Brain microvascular endothelial cell (primary cell): ENCODE data around the gene SH3PXD2A.

Source experiments
- DNase-seq: peaks from one replicate; pipeline ENCODE4 v3.0.0-alpha.2; 2020
- H3K27ac ChIP-seq: fragments of 250-450 bp; sonication (Bioruptor Pico); 2 replicates; pipeline ENCODE4 v1.5.1; 2020; ENCODE audit warnings: mild to moderate bottlenecking, moderate library complexity
- H3K27me3 ChIP-seq: fragments of 250-450 bp; sonication (Bioruptor Pico); replicated peaks from 2 replicates; pipeline ENCODE4 v1.5.1; 2020; ENCODE audit warnings: mild to moderate bottlenecking
- H3K36me3 ChIP-seq: fragments of 250-450 bp; sonication (Bioruptor Pico); replicated peaks from 2 replicates; pipeline ENCODE4 v1.5.1; 2020; ENCODE audit warnings: mild to moderate bottlenecking
- H3K4me3 ChIP-seq: 2 replicates; pipeline ENCODE4 v1.5.1; 2011; ENCODE audit warnings: low read depth, mild to moderate bottlenecking, control low read depth, low read length, moderate library complexity
- in situ Hi-C: cut with HindIII; loops from 2 replicates; pipeline ENCODE4 v1.10.0; 2017; ENCODE audit warnings: low sequenced_read_pairs, low pct_ligation_motif_present
- TF ChIP-seq, protein P1 (sequence below): IDR thresholded peaks from 2 replicates; pipeline ENCODE4 v1.5.1; 2011; ENCODE audit warnings: low read depth, mild to moderate bottlenecking, moderate library complexity, low read length, control low read depth, inconsistent platforms; ENCODE audit errors: missing control alignments

Gene SH3PXD2A

DNA sequence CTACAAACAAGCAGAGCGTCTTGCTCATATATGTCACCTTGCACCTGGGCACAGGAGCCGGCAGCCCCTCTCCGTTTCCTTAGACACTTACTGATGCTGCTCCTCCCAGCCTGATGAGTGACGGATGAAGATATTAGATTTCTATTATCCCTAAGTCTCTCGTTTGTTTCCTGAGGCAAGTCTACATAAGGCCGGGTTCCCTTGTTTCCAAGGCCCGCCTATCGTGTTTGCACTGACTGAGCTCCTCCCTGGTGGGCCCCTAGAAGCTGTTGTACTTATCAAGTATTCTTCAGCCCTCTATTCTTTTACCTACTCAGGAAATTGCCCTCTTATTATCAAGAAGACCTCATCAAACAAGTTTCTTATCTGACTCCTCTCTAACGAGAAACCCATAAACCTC is 18.5 kb downstream of the SH3PXD2A start:
- Histone ChIP-seq H3K27ac (no peak overlapping the region), H3K27me3 (no peaks in the 10 kb centered on the region), H3K36me3 (no peaks in the 10 kb centered on the region), H3K4me3 (no peak overlapping the region)
- TF ChIP-seq, protein P1, sequence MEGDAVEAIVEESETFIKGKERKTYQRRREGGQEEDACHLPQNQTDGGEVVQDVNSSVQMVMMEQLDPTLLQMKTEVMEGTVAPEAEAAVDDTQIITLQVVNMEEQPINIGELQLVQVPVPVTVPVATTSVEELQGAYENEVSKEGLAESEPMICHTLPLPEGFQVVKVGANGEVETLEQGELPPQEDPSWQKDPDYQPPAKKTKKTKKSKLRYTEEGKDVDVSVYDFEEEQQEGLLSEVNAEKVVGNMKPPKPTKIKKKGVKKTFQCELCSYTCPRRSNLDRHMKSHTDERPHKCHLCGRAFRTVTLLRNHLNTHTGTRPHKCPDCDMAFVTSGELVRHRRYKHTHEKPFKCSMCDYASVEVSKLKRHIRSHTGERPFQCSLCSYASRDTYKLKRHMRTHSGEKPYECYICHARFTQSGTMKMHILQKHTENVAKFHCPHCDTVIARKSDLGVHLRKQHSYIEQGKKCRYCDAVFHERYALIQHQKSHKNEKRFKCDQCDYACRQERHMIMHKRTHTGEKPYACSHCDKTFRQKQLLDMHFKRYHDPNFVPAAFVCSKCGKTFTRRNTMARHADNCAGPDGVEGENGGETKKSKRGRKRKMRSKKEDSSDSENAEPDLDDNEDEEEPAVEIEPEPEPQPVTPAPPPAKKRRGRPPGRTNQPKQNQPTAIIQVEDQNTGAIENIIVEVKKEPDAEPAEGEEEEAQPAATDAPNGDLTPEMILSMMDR, result no peak
- in situ Hi-C loops, result no loop called here
- DNase-seq, result no peak

DNA sequence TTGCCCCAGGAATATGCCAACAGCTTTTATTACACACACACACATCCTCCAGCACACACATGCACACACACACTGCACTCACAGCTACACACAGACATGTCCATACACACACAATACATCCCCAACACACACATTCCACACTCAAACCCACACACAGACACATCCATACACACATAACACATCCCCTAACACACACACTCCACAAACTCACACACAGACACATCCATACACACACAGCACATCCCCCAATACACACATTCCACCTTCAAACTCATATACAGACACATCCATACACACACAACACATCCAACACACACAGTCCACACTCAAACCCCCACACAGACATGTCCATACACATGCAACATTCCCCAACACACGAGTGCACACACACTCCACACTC is 19.1 kb downstream of the SH3PXD2A start:
- H3K4me3 ChIP-seq, result no peak overlapping the region
- H3K27me3 ChIP-seq, result no peaks in the 10 kb centered on the region
- no peak for DNase-seq
- no peaks in the 10 kb centered on the region for H3K36me3 ChIP-seq
- in situ Hi-C loops, result no loop called here
- H3K27ac ChIP-seq, result no peak overlapping the region
- TF ChIP-seq, protein P1, result no peak

DNA sequence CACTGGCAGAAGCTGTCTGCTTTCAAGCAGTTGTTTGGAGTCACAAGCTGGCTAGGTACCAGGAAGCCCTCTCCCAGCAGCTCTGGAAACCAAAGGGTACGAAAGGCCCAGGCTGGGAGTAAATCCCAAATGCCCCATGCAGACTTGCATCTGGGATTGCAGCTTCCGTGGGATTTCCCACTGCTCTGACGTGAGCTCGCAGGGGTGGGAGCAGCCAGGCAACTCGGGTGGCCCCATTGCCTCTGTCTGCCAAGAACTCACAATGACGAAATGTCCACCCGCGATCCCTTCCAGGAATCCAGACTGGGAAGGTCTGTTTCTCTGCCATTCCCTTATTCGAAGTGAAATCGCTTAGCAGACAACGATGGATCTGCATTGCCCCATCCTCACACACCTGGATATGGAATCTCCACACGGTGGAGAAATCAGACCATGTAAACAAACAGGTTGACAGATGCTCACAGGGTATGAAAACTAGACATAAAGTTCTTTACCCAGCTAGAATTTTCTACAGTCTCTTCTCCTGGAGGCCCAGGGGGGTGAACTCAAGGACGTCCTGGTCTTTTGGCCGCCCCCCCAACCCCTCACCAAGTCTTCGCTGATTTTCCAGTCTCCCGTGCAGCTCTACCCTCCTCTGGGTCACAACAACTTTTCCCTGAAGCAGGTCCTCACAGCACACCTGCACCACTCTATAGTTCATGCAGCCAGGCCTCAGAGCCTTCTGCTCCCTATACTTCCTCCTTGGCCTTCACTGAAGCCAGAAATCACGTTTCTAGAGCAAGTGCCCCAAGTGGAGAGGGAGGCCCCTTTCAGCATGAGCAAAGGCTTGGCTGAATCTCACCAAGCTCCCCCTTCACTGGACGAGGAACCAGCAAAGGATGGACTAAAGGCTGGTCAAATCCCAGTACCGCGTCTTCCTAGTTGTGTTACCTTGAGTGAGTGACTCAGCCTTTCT is 20.0 kb downstream of the SH3PXD2A start:
- Histone ChIP-seq H3K27ac (no peak overlapping the region), H3K36me3 (no peaks in the 10 kb centered on the region), H3K4me3 (no peak overlapping the region), H3K27me3 (no peaks in the 10 kb centered on the region)
- TF ChIP-seq, protein P1, result no peak
- in situ Hi-C loops, result no loop called here
- no peak for DNase-seq

DNA sequence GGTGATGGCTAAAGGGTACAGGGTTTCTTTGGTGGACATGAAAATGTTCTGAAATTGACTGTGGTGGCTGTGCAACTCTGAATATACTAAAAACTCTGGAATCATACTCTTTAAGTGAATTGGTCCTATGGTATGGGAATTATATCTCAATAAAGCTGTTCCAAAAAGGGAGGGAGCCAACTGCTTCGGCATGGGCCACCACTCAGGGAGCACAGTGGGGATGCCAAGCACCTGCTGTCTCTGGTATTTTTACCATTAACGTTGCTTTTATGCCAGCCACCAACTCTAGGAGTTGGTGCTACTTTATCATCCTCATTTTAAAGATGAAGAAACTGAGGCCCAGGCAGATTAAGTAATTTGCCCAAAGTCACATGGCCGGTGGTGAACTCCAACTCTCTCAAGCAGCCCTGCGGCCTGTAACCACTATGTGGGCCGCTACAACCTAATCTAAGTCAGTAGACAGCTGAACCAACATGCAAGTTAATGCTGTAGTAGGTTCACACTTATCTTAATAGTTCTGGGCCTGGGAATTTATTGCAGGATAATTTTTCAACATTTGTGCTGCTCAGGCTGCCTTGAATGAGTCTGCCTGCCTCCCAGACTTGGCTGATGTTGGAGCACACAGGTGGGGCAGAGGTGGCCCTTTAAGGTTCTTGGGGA is 20.8 kb downstream of the SH3PXD2A start:
- H3K4me3 ChIP-seq, result no peak overlapping the region
- TF ChIP-seq, protein P1, result no peak
- no peaks in the 10 kb centered on the region for H3K36me3 ChIP-seq
- in situ Hi-C loops, result no loop called here
- DNase-seq, result no peak
- no peak overlapping the region for H3K27ac ChIP-seq
- H3K27me3 ChIP-seq, result no peaks in the 10 kb centered on the region

DNA sequence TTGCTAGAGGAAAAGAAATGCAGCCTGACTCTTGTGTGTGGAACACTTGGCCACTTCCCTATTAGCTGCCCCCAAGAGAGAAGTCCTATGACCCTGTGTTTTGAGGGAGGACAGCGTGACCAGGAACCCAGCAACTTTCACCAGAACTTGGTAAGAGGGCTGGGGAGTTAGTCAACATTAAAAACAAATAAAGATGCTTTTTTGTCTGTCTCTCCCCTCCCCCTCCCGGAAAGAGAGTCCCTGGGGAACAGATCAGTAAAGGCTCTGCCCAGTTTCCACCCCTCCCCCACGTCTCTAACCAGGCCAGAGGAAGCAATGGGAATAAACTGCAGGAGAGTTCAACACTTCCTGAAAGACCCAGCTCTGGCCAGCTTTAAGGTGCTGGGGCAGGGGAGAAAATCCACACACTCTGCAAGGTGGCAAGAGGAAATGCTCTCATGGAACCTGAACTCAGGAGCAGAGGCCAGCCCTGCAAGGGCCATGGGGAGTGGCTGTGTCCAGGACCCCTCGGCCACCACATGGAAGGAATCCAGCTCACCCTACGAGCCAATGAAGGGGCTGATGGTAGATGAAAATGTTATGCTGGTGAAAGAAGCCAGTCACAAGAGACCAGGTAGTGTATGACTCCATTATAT is 21.5 kb downstream of the SH3PXD2A start:
- no peak for DNase-seq
- H3K27ac ChIP-seq, result no peak overlapping the region

More for the DNA sequence above, 21.5 kb downstream of the SH3PXD2A start:
- in situ Hi-C loops, result no loop called here
- TF ChIP-seq, protein P1, result no peak
- Histone ChIP-seq H3K27me3 (no peaks in the 10 kb centered on the region), H3K4me3 (no peak overlapping the region), H3K36me3 (no peaks in the 10 kb centered on the region)
